Cardiac muscle cell (in vitro differentiated cells and primary cell): ENCODE measurements around the gene MCFD2. TPM values are rescaled to one million over a fixed set of nuclear protein-coding genes. Genes with fewer than 3 reads are reported as not detected.

Source experiments
- DNase-seq, 2 donors: peaks; one replicate each; pipeline versions ENCODE4 v3.0.0 to v3.0.0-alpha.2; 2010 to 2017; ENCODE audit warnings: low read depth in 1 of 2, low spot score in 1 of 2
- H3K27ac ChIP-seq: fragments of 200-600 bp; sonication (generic); 2 replicates; pipeline ENCODE4 v1.5.1; 2016
- H3K27me3 ChIP-seq: fragments of 200-600 bp; sonication (generic); 2 replicates; pipeline ENCODE4 v1.6.0; 2016; ENCODE audit warnings: control low read depth
- H3K36me3 ChIP-seq: fragments of 200-600 bp; sonication (generic); 2 replicates; pipeline ENCODE4 v1.5.1; 2016; ENCODE audit warnings: control low read depth
- H3K4me1 ChIP-seq: fragments of 200-600 bp; sonication (generic); 2 replicates; pipeline ENCODE4 v1.8.1; 2017; ENCODE audit warnings: low read depth, mild to moderate bottlenecking, mixed run types
- H3K4me3 ChIP-seq: fragments of 200-600 bp; sonication (generic); 2 replicates; pipeline ENCODE4 v1.5.1; 2016; ENCODE audit warnings: mild to moderate bottlenecking
- H3K9me3 ChIP-seq: fragments of 200-600 bp; sonication (generic); 2 replicates; pipeline ENCODE4 v1.5.1; 2017; ENCODE audit warnings: low read depth, mild to moderate bottlenecking, control low read depth
- CTCF ChIP-seq: IDR thresholded peaks from 2 replicates; pipeline ENCODE4 v1.5.1; 2012; ENCODE audit warnings: low read depth, mild to moderate bottlenecking, low read length
- polyA plus RNA-seq: library from polyadenylated mRNA; unstranded; fragments of >200 nt; fragmentation: Nextera tagmentation; extraction: Ambion mirVana; gene quantifications from 2 replicates; pipeline ENCODE4 v1.2.1, GENCODE V29; 2016
- total RNA-seq: library from RNA; depleted of rRNA; stranded (reverse); fragments of >200 nt; gene quantifications from 2 replicates; pipeline ENCODE4 v1.2.3, GENCODE V29; 2016

The MCFD2 gene
- total and polyA plus RNA-seq, 2 experiments from 2014 or later: 59.1 to 64.2 TPM

GRCh38 chr2:46960618-46961017, 45.0 kb upstream of the MCFD2 start:
- no peaks in the 10 kb centered on the region for H3K9me3 ChIP-seq
- no peaks in the 10 kb centered on the region for H3K27me3 ChIP-seq
- TF ChIP-seq CTCF: no peak
- H3K27ac ChIP-seq: no peak overlapping the region
- no peak overlapping the region for H3K4me3 ChIP-seq
- no peaks in the 10 kb centered on the region for H3K4me1 ChIP-seq
- peaks cover 3% of the 10 kb centered on the region for H3K36me3 ChIP-seq
- DNase-seq: no peak

- no peaks in the 10 kb centered on the region for H3K27me3 ChIP-seq
- no peak for DNase-seq
- peaks cover 3% of the 10 kb centered on the region for H3K36me3 ChIP-seq
- no peaks in the 10 kb centered on the region for H3K4me1 ChIP-seq
- H3K4me3 ChIP-seq: no peak overlapping the region
- no peak for TF ChIP-seq CTCF
- H3K27ac ChIP-seq: no peak overlapping the region
- no peaks in the 10 kb centered on the region for H3K9me3 ChIP-seq
Measured at GRCh38 chr2:46958431-46959017, 42.9 kb upstream of the MCFD2 start.

- Histone ChIP-seq H3K27me3 (no peaks in the 10 kb centered on the region), H3K4me1 (no peaks in the 10 kb centered on the region), H3K36me3 (peaks cover 3% of the 10 kb centered on the region), H3K27ac (no peak overlapping the region), H3K4me3 (no peak overlapping the region), H3K9me3 (no peaks in the 10 kb centered on the region)
- no peak for DNase-seq
- TF ChIP-seq CTCF: no peak
Measured at GRCh38 chr2:46956981-46957531, 41.5 kb upstream of the MCFD2 start.

GRCh38 chr2:46955764-46956163, 40.2 kb upstream of the MCFD2 start:
- DNase-seq: no peak
- TF ChIP-seq CTCF: no peak
- no peaks in the 10 kb centered on the region for H3K9me3 ChIP-seq
- H3K36me3 ChIP-seq: peaks cover 3% of the 10 kb centered on the region
- H3K4me3 ChIP-seq: no peak overlapping the region
- no peaks in the 10 kb centered on the region for H3K27me3 ChIP-seq
- H3K27ac ChIP-seq: no peak overlapping the region
- H3K4me1 ChIP-seq: no peaks in the 10 kb centered on the region

DNA sequence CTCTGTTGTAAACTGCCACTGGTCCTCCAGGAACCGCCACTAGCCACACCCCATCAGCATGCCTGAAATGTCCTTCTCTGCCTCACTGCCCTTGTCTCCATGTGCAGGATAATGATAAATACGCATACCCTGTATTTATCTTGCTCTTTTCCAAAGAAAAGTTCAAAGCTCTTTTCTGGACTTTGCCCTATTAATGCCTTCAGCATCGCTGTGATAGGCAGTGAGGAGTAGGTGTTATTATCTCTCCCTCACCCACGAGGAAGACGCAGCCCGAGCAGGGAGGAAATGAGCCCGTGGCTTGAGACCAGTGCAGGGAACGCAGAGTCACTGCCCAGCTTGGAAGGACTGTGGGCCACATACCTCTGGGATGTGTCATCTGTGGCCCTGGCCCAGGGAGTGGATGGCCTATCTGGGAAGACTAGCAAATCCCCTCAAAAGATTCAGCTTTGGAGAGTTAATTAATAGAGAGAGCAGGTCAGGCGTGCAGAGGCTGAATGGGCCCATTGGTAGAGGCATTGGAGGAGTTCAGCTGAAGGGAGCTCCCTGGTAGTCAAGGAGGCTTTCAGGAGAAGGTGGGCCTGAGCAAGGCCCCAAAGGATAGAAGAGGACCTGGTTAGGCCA, 39.5 kb upstream of the MCFD2 start:
- no peak overlapping the region for H3K27ac ChIP-seq
- H3K4me1 ChIP-seq: no peaks in the 10 kb centered on the region
- H3K27me3 ChIP-seq: no peaks in the 10 kb centered on the region
- H3K36me3 ChIP-seq: peaks cover 3% of the 10 kb centered on the region
- no peak for TF ChIP-seq CTCF
- DNase-seq: peak in 1 of 2 donors; percentile 92
- H3K4me3 ChIP-seq: no peak overlapping the region
- no peaks in the 10 kb centered on the region for H3K9me3 ChIP-seq
